KG1 (cell line): ENCODE data around the gene ACSF3.
"Not testable (repeated sequence)": the region's sequence is repeated elsewhere in the genome, so short reads cannot be mapped to it uniquely, and the experiment has no call there.

ENCODE experiments used
- DNase-seq: peaks from one replicate; lab custom pipeline; 2025; lab: John Stamatoyannopoulos, UW

ACSF3 gene

DNA sequence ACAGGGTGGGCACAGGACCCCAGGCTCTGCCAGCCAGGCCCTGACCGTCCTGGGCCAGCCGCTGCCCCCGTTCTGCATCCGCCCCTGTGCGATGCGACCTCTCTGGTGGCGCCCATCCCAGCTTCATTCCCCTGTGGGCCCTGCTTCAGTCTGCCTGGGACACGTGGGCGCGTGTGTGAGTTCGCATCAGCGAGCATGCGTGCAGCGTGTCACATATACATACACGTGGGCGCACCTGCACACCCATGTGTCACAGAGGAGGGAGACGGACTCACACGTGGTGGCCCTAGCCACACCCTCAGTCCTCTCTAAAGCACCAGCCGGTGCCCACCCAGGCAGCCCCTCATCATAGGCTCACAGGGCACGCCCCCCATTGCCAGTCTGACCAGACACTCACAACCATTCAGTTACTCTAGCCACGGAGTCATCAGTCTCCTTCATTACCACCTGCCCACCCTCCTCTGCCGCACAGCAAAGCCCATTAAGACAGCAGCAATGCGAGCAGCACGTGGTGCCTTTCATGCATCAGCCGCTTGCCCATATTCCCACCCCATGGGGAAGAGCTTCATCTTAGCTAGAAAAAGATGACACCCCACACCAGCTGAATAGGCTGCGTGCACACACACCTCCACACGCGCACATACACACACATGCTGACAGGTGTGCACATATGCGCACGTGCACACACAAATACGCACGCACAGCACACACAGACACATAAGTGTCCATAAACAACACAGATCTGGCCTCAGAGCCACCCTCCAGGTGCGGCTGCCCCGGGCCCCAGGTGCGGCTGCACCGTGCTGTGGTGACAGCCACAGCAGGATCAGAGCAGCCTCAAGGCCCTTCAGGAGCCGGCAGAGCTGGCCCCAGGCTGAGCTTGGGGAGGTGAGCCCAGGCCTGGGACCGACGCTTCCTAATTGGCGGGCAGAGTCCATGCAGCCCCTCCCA is 68.4 kb downstream of the ACSF3 start:
- no peak for DNase-seq

- no peak for DNase-seq
Observed at GRCh38 chr16:89163297-89163696, 69.6 kb downstream of the ACSF3 start.

GRCh38 chr16:89164436-89164835 is 70.8 kb downstream of the ACSF3 start:
- DNase-seq = no peak

- no peak for DNase-seq
Observed at GRCh38 chr16:89164847-89165680, 71.4 kb downstream of the ACSF3 start.

DNA sequence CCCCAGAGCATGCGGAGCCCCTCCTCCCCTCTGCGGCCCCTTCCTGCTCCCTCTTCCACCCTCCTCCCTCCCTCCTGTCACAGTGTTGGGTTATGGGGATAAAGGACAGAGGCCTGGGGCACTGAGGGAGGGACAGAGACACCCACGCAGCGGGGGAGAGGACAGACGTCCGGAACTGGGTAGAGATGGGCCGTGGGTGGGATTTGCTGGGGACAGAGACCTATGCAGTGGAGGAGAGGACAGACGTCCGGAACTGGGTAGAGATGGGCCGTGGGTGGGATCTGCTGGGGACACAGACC is 72.0 kb downstream of the ACSF3 start:
- not testable (repeated sequence) for DNase-seq

DNA sequence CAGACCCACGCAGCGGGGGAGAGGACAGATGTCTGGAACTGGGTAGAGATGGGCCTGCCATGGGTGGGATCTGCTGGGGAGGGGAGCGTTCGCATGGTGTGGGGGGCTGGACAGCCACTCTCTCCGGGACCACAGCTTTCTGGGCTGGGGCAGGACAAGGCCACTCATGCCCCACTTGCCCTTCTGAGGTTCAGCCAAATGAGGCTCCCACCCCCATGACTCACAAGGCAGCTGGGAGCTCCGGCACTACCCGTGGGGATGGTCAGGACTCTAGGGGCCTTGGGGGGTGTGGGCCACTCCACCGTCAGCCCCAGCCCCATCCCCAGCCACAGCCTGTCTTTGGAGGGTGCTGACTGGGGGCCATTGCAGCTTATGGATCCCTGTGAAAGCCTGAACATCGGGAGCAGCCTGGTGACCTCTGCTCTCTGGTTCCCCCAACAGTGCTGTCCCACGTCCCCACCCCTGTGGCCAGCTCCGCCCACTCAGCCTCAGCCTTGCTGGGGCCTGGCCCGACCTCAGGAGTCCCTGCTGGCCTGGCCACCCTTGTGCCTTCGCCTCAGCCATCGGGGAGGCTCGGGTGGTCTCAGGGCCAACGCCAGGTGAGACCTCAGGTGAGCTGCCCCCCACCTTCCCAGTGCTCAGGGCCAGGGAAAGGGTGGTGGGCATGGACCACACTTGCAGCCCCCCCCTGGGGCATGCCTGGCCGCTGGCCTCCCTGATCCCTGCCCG is 73.2 kb downstream of the ACSF3 start:
- no peak for DNase-seq

GRCh38 chr16:89167425-89167941 is 73.8 kb downstream of the ACSF3 start:
- DNase-seq = peak; percentile 63

DNA sequence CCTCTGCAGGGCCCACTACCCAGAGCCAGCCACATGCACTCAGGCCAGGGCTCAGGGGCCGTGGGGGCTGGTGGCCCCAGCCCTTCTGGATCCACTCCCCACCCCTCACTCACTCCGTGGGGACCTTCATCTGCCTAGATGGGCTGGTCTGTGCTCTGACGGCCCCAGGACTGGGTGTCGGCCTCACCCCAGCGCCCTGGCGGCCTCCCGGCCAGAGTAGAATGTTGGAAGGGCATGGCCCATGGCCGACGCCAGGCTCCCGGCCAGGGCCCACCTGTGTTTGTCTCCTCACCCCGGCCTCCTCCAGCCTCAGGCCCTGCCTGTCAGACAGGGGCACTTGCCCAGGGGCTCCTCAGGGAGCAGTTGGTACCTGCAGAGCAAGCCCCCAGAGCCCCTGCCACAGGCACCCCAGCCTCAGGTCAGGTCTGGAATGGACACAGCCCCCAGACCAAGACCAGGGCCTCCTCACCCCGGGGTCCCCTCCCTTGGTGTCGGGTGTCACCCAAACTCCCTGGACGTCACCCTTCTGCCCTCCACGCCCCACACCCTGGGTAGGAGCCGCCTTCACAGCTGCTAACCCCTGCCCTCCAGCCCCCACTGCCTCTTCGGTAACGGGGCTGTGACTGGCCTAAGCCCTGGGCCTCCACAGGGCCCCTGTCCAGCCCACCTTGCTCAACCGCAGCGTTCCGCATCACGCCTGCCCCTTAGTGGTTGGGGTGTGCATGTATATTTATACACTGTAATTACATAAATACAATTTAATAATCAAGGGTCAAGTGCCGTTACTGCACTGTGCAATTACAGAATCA is 74.9 kb downstream of the ACSF3 start:
- DNase-seq = no peak

DNA sequence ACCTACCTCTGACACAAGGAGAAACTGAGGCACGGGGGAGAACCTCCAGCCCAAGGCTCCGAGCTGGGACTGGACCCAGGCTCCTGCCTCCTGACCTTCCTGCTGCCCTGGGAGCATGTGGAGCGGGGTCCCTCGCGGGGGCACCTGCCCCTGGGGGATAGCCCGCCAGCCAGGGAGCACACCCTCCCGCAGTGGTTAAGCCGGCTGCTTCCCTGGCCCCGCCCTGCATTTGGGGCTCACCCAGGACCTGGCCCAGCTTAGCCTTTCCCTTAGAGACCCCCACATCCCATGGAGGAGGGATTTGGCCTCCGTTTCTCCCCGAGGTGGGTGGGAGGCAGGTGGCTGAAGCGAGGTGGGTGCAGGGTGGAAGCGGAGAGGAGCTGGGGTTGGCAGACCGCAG is 76.1 kb downstream of the ACSF3 start:
- DNase-seq = no peak

DNA sequence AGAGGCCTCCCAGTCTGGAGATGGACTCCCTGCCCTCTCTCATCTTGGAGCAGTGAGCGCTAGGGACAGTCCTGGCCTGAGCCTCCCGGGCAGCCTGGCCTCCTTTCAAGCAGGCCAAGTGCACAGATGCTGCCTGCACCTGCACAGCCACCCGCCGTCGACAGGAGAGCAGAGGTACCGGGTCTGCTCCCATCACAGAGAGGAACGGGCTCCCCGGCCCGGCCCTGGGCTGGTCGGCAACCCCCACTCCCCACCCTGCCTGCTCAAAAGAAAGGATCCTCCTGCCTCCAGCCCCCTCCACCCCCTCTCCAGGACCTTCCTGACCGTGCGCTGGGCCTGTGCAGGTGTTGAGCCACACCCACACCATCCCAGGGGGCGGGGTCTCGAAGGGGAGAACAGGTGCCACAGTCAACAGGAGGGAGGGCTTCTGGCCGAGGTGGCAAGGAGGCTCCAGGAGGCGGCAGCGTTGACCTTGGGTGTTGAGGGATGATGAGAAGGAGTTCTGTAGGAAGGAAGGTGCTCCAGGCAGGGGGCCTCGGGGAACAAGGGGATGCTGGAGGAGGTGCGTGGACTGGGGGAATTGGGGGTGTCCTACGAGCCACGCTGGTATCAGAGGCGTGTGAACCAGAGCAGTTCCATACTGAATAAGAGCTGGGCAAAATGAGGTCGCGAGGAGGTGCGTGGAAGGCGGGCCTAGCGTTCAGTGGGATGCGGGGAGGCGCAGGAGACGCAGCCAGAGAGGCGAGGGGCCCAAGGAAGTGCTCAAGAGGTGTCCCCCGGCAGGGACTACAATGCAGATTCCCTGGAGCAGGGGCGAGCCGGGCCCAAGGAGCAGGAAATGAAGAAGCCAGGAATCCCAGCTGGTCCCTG is 76.9 kb downstream of the ACSF3 start:
- DNase-seq = no peak

DNA sequence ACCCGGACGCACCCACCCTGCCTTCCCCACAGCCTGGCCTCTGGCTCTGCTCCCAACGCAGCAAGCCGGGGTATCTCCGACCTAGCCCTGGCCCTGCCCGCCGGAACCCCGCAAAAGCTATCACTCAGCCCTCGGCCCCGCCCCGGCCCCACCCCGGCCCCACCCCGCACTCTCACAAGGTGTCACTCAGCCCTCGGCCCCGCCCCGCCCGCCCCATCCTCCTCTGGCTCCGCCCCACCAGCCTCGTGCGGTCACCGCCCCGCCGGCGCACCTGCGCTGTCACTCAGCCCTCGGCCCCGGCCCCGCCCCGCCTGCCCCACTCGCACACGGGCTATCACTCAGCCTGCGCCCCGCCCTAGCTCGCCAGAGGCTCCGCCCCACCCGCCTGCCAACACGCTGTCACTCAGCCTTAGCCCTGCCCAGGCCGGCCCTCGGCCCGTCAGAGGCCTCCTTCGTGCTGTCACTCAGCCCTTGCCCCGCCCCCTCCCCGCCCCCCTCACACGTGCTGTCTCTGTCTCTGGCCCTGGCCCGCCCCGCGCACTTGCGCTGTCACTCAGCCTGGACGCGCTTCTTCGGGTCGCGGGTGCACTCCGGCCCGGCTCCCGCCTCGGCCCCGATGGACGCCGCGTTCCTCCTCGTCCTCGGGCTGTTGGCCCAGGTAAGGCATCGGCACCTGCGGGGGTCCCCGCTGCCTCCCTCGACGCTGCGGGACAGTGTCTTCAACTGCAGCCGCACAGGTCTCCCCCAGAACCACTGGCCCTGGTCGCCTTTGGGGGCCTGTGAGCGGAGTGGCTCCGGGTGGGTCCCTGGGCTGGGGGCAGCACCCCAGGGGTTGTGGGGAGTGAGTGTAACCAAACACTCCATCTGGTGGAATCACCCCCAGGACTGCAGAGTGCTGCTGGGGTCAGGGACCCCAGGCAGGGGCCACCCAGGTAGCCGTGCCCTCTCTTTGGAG is 77.8 kb downstream of the ACSF3 start, which contains the start of gene CDH15:
TSS of gene CDH15 (plus strand) at position 533 of the 955 bp plus-strand sequence. CDS start at position 617, 84 bp downstream.
- peak; percentile 44 for DNase-seq

GRCh38 chr16:89172171-89172527 is 78.5 kb downstream of the ACSF3 start:
- DNase-seq = no peak

DNA sequence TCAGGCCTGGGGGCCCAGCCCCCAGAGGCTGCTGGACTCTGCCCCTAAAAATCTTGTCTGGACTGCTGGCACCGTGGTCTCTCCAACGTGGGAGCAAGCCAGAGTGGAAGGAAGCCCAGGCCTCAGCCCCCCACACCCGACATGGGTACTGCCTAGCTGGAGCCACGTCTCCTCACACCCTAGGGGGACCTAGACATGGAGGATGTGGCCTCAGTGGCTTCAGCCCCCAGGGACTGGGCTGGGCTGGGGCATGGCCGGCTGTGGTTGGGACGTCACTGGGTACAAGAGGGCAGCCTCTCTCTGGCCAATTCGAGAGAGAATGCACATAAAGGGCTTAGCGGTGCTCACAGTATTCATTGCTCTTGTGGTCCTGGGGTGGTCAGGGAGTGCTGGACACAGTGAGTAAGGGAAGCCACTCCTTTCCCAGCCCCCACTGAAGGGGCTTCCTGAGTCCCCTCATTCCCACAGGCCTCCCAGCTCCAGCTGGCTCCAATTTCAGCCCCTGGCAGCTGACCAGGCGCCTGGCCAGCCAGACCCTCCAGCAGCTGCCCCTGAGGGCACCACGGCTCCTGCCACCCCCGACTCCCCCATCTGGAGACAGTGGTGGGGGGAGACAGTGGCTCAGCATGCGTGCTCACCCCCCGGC is 79.0 kb downstream of the ACSF3 start:
- no peak for DNase-seq

GRCh38 chr16:89173174-89173921 is 79.7 kb downstream of the ACSF3 start:
- no peak for DNase-seq

DNA sequence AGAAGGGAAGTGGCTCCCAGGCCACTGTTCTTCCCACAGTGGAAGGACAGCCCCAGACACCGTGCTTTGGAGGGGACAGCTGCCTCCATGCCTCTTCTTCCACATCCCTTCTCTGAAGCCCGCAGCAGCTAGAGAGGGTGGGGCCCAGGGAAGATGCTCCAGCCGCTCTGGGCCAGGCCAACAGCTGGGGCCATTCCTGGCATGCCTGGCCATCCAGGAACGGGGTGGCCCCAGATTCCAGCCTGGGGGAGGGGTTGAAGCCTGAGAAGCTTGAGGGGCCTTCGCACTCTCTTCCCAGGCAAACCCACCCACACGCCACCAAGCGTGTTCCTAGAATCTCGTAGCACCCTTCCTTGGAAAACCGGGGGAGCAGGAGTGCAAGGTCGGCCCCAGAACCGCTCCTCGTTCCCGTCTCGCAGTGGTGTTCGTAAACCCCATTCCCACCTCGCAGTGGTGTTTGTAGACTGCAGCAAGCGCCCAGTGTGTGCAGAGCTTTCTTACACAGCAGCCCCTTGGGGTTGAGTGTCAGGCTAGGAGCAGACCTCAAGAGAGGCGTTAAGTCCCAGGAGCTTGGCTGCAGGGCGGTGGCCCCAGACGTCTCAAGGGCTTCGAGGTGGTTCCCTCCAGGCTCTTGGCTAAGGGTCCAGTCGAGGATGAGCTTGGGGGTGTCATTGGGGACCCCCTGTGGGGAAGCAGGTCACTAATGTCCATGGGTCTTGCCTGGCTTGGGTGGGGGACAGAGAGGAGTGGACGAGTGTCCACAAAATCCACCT is 80.6 kb downstream of the ACSF3 start:
- no peak for DNase-seq

DNA sequence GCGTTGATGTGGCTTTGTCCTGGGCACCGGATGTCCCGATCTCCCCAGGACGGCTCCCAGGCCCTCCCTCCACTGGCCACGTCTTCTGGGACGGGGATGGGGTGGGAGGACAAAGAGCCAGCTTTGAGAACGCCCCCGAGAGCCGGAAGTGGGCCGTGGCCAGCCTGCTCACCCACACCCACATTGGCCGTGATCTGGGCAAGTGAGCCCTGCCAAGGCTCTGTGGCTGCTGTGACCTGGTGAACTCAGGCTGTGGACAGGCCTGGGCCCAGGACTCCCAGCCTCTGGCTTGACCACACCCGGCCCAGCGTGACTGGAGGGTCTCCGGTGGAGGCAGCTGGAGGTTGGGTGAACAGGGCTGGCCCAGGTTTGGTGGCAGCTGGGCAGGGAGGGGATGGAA is 81.2 kb downstream of the ACSF3 start:
- DNase-seq = no peak
